ENCODE data around the gene TAOK3.
"Not testable (repeated sequence)": the region's sequence is repeated elsewhere in the genome, so short reads cannot be mapped to it uniquely, and the experiment has no call there.

Gene TAOK3

DNA sequence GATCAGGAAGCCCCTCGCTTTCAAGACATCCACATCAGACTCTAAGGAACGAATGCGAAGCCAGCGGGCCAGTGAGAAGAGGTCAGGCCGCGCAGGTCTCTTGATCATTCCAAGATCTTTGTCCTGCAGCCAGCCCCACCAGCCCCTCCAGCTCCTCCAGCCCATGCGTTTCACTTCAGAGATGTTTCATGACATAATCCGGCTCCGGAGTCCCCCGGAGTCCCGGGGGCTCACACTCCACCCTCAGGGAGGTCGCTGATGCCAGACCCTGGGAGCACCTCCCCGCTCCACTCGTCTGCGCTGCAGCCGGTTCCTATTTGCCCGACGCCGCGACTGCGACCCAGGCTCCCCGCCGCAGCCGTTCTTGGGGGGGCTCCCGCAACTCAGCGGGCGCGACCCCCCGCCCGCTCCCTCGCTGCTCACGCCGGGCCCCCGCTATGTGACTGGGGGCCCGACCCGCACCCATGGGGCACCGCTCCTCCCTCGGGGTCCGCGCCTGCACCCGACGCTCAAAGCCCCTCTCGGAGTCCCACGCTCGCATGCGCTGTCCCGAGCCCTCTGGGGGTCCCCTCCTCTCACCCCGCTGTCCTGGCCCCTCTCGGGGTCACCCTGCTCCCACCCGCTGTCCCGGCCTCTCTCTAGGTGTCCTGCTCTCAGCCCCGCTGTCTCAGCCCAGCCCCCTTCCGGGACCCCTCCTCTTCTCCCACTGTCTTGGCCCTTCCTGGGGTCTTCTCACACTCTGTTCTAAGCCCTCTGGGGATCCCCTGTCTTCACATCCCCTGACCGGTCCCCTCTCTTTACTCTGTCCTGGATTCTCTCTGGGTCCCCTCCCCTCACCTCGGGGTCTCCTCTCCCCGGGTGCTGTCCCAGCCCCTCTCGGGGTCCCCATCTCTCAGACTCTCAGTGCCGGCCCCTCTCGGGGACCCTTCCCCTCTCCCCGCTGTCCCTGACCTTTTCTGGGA lies 1.1 kb downstream of the TAOK3 start:
- peak; percentile 17 for DNase-seq

DNA sequence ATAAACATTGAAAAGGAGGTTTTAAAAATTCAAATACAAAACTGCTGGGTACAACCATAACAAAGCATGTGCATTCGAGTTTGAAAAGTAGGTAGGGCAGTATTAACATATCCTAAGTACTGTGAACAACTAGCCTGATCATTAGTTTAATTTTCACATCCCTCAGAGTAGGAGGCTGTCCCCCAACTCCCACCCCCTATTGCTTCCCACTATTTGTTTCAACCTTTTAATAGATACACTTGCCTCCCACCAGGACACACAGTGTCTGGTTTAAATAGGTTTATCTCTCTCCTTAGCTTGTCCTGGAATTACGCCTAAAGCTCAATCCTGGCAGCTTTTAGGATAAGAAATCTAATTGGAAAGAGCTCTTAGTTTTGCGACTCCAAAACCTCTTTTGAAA lies 2.1 kb downstream of the TAOK3 start:
- no peak for DNase-seq

DNA sequence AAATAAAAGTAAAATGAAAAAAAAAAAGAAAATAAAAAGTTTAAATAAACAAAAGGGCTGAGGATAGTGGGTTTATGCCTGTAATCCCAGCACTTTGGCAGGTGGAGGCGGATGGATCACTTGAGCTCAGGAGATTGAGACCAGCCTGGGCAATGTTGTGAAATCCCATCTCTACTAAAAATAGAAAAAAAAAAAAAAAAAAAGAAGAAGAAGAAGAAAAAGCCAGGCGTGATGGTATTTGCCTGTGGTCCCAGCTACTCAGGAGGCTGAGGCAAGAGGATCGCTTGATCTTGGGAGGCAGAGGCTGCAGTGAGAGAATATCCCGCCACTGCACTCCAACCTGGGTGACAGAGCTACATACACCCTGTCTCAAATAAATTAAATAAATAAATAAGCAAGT lies 3.9 kb downstream of the TAOK3 start:
- peak; percentile 71 for DNase-seq

DNA sequence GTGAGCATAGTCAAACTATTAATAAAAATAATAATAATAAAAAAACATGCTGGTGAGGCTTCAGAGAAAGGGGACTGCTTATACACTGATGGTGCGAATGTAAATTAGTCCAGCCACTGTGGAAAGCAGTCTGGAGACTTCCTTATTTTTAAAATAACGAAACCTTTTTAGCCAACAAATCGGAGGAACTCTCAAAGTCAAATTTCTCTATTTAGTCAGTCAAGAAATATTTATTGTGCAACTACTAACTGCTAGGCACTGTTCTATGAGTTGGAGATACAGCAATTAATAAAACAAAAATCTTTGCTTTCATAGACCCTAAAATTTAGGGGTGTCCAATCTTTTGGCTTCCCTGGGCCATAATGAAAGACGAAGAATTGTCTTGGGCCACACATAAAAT lies 10.8 kb downstream of the TAOK3 start:
- peak; percentile 84 for DNase-seq

DNA sequence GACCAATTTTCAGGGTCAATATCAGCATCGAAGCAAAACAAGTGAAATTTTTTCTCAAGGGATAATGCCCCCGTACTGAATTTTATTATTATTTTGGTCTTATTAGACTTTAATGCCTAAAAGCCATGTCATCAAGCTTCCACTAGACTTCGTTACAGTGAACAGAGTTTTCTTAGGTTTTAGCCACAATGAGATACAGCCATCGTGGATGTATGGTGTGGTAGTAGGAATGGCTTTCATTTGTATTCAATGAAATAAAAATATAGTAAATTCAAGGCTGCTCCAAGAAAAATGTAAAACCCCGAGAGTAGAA lies 11.7 kb downstream of the TAOK3 start:
- no peak for DNase-seq

DNA sequence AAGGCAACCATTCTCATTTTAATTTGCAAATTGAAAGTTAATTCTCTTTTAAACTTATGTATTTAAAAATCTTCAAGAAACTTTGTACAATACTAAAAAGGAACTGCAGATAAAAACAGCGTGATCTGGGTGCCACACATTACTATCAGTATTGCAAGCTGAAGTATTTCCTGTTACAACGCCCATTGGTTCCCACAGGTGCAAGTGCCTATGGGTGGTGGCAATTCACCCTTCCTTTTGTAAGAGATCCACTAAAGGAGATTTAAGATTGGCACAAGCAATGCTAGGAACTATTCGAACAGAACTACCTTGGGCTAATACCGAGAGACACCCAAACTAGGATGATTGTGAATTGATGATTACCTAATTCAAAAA lies 13.2 kb downstream of the TAOK3 start:
- DNase-seq = peak; percentile 60

DNA sequence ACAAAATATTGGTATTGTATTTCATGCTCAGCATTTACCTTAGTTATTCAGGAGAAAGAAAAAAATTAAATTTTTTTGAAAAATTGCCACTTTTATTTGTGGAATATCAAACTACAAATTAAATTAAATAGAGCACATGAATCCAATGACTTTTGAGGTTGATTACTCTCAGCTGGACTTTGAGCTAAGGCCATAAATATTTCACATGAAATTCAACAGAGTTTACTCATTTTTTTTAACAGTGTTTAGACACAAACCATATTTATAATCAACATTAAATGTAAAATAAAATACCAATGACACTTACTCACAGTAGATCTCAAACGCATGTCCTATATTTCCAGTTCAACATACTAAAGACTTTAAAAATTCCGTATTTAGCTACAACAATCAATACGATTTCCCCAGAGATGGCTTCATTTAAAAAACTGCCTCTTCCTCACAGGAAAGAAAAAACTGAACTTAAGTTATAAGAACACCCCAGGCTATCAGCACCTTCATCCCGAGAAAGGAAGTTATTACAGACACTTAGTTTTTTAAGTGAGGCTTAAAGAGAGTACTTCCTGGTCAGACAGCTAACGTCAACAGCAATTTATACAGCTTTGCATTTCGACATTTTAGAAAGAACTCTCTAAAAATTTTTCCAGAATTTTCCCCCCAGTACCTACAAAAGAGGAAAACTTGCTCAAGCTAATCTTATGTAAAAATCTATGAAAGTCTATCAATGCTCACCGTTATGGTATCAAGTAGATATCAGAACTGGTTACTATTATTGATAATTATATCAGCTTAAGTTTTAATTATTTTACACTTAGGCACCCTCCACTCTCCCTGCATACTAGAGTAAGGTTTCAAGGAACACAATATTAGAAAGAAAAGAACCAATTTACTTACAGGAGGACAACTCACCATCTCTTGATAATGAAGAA lies 13.8 kb downstream of the TAOK3 start:
- DNase-seq = peak; percentile 74

DNA sequence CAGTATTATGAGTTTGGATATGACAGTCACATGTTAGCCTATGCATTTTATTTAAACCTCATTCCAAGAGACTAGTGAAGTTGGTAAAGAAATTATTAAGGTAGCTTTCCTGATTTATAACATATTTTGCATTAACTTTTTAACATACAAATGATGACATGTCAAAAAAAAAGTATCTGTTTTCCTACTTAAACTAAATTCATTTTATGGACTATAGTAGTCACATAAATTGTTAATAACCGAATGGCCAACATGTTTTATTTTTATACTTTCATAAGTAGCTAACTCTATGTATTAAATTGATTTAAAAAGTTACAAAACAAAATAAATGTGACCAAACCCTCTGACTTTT lies 14.7 kb downstream of the TAOK3 start:
- DNase-seq = no peak

DNA sequence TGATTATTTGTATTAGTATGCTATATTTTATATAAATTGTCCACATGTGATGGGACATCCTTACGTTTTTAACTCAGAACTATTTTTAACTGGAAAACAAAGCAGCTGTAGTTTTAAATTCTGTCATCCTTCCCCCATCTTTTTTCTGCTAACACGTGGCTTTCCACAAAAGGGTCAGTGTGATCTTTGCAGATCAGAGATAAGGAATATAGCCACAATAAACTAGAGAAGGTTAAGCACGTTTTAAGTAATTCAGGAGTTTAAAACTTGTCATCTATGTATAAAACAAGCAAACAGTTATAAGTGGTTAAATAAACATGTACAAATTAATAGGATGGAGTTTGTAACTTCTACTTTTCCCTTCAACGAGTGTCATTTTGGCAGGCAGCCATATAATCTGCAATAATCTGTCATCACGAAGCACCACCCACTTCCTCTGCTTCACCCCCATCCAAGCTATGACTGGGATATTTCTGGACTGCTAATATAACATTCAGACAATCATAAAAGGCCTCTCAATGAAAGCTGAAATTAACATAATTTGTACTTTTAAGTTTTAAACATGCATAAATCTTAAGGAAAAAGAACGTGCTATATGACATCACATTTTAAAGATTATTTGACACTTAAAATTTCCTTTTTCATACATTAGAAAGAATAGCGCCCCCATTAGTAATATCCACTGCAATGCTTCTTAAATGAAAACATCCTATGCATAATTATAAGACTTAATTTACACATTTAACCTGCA lies 15.3 kb downstream of the TAOK3 start:
- peak; percentile 85 for DNase-seq

DNA sequence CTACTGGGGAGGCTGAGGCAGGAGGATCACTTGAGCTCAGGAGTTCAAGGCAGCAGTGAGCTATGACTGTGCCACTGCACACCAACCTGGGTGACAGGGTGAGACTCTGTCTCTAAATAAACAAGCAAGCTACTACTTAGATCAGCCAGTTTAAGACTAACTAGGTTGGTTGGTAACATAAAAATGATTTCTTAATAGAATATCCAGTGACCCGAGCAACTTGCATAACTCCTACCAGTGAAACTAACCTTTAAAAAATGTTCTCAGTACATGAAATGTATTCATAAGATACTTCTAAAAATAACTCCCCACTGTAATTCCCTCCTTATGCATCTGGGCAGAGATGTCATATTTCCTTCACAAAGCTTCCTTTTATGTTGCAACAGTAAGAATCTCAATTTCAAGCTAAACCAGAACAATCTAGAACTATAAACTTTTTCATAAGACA lies 15.9 kb downstream of the TAOK3 start:
- peak; percentile 95 for DNase-seq

DNA sequence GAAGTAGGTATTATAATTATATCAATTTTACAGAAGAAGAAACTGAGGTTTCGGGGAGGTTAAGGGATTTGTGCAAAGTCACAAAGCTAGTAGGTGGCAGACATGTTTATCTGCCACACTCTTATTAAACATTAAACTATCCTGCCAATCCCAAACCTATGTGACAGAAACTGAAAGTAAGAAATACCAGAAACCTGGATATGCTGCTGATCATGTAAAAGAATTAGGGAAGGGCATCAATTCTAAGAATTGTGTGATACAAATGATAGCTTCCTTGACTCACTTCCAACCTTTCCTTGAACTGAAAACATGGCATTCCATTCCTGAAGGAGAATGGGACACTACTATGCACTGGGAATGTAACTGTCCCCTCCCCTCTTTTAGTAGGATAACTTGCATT lies 16.9 kb downstream of the TAOK3 start:
- DNase-seq = no peak

DNA sequence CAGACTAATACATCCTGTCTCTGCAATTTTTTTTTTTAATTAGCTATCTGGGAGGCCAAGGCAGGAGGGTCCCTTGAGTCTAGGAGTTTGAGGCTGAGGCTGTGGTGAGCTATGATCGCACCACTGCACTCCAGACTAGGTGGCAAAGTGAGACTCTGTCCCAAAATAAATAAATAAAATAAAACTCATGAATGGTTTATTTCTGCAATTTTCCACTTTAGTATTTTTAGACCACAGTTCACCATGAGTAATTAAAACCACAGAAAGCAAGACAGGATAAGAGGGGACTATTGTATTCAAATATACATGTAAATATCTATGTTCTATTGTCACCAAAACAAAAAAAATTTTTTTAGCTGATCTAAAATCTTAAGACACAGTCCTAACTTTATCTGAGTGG lies 17.8 kb downstream of the TAOK3 start:
- DNase-seq = no peak

DNA sequence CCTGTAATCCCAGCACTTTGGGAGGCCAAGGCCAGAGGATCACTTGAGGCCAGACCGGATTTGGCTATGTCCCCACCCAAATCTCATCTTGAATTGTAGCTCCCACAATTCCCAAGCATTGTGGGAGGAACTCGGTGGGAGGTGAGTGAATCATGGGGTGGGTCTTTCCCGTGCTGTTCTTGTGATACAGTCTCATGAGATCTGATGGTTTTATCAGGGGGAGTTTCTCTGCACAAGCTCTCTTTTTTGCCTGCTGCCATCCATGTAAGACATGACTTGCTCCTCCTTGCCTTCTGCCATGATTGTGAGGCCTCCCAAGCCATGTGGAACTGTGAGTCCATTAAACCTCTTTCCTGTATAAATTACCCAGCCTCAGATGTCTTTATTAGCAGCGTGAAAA lies 18.2 kb downstream of the TAOK3 start:
- DNase-seq = not testable (repeated sequence)

DNA sequence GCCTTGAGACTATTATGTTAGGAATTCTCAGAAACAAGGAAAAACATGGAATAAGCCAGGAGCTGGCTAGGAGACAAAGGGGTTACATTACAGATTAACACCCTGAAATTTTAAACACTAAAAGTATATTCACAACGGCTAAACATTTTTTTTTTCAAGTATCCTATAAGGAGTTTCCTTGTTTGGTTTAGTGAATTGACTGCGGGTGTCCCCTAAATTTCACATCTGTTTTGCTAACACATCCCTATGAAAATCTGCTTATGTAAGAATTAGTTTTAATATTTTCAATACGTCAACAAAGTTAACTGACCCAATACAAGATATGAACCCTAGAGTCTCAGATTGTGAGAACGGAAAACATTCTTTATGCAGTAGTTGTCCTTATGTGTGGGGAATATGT lies 19.0 kb downstream of the TAOK3 start:
- no peak for DNase-seq

DNA sequence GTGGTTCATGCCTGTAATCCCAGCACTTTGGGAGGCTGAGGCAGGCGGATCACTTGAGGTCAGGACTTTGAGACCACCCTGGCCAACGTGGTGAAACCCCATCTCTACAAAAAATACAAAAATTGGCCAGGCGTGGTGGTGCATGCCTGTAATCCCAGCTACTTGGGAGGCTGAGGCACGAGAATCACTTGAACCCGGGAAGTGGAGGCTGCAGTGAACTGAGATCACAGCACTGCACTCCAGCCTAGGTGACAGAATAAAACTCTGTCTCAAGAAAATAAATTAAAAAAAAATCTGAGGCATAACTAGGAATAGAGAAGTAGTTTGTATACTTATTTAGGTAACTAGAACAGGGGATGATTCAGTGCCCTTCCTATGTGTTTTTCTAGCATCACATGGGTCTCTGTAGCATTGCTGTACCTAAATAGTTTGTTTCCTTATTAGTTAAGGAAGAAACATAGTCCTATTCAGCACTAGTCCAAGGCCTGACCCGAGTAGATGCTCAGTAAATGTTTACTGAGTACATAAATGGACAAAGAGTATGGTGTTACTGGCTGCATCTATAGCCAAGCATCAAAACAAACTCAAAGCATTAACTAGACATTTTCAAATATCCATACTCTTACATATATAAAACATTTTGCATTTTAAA lies 21.7 kb downstream of the TAOK3 start:
- DNase-seq = no peak

DNA sequence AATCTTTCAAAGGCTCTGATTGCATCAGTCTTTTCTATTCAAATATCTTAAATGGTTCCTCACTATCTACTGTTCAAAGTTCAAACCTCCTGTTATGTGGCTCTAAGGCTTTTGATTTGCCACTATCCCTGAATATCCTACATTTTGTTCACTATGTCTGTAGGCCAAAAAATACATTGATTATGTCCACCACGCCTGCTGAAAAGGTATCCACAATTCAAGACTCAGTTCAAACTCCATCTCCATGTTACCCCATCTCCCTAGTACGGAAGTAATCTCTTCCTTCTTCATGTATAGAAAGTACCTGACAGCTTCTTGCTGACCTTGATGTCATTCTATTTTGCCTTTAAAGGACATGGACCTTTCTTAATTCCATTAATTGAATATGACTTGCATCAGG lies 24.8 kb downstream of the TAOK3 start:
- no peak for DNase-seq

DNA sequence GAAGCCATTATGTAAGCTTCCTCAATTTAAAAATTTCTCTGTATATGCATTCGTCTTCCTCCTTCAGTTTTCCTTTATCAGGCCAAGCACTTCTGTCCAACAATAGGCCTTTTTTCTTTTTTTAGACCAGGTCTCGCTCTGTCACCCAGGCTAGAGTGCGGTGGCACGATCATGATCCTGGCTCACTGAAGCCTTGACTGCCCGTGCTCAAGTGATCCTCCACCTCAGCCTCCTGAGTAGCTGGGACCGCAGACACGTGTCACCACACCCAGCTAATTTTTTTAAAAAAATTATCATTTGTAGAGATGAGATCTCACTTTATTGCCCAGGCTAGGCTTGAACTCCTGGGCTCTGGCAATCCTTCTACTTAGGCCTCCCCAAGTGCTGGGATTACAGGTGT lies 25.8 kb downstream of the TAOK3 start:
- no peak for DNase-seq

DNA sequence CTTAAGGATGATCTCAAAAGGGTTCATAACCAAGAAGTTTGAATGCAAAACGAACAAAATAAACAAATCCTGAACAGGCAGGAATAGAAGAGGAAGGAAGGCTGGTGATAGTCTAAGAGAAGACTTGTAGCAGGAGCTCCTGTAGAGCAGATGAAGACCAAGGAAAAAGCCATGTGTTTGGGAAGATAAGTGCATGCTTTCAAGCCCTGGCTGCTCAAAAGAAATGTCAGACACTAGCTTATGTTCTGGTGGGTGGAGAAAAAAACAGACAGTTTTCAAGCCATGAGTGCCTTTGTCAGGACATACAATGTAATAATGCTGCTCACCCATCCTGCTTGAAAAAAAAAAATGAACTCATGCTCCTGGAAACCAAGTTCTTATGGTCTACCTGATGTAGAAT lies 27.4 kb downstream of the TAOK3 start:
- DNase-seq = no peak

DNA sequence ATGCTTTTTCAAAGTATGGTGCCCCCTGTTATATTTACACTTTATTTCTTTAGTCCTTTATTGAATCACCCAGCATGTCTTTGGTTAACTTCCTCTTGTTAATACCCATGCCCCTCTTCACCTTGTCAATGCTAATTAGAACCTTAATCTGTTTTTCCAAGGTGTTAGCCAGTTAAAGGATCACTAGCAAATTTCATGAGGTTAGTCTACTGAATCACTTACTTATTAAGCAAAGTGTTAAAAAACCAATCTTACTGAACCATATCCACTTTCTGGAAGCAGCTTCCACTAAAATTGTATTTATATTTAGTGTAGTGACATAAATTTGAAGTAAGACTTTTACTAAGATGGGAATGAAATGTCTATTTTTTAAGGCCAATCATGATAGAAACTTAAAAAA lies 27.9 kb downstream of the TAOK3 start:
- no peak for DNase-seq

DNA sequence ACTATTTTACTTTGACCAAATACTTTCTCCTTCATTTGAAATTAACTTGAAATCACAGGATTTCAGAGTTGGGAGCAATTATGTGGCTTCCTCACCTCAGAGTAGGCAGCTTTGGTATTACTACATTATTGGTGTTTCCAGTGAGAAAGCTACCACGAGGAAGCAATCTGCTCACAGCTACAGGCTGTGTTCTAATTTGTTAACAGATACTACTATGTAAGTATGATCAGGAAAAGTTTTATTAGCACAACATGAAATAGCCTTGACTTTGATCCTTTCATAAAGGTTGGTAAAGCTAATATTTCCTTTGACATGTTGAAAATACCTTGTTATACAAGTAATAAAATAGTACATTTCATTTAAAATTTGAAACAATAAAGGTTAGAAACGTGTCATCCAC lies 30.6 kb downstream of the TAOK3 start:
- DNase-seq = no peak

DNA sequence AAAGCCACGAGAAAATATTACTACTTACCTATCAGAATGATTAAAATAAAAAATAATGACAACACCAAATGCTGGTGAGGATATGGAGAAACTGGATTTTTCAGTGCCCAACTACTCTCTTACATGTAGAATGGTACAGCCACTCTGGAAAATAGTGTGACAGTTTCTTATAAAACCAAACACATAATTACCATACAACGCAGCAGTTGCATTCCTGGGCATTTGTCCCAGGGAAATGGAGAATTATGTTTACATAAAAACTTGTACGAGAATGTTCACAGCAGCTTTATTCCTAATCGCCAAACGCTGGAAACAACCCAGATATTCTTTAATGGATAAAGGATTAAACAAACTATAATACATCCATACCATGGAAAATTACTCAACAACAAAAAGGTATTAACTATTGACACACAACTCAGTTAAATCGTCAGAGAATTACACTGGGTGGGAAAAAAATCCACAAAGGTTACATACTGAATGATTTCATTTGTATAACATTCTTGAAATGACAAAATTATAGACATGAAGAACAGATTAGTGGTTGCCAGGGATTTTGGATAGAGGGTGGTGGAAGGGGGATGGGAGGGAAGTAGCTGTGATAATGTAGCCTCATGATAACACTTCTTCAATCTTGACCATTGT lies 35.4 kb downstream of the TAOK3 start:
- no peak for DNase-seq

DNA sequence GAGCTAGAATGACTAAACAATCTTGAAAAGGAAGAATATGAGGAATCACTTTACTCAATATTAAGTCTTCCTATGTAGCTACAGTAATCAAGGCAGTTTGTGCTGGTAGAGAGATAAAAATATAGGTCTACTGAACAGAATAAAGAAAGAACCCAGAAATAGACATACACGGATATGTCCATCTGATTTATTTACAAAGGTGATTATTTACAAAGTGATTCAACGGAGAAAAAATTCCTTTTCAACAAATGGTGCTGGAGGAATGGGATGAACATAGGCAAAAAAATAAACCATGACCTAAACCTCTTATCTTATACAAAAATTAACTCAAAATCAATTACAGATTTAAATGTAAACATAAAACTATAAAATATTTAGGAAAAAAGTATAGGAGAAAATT lies 36.6 kb downstream of the TAOK3 start:
- DNase-seq = no peak

All from MV-4-11 (cell line).